ENCODE data around the gene PLCH1.
A peak's percentile ranks its signal among the peaks of the same experiment; 100 is the strongest.
"Not testable (repeated sequence)": the region's sequence is repeated elsewhere in the genome, so short reads cannot be mapped to it uniquely, and the experiment has no call there.

The PLCH1 gene

GRCh38 chr3:155640098-155640497, 104.8 kb downstream of the PLCH1 start:
- DNase-seq, result no peak

- no peak for DNase-seq
Observed at GRCh38 chr3:155639462-155640055, 105.3 kb downstream of the PLCH1 start.

GRCh38 chr3:155638461-155638860, 106.4 kb downstream of the PLCH1 start:
- DNase-seq, result not testable (repeated sequence)

GRCh38 chr3:155637567-155637966, 107.3 kb downstream of the PLCH1 start:
- DNase-seq, result no peak

- DNase-seq, result no peak
Observed at GRCh38 chr3:155635056-155635455, 109.8 kb downstream of the PLCH1 start.

GRCh38 chr3:155634121-155634719, 110.7 kb downstream of the PLCH1 start:
- no peak for DNase-seq

- peak; percentile 32 for DNase-seq
Observed at GRCh38 chr3:155631323-155632019, 113.4 kb downstream of the PLCH1 start.

- no peak for DNase-seq
Observed at GRCh38 chr3:155629556-155629955, 115.3 kb downstream of the PLCH1 start.

- no peak for DNase-seq
Observed at GRCh38 chr3:155629056-155629455, 115.8 kb downstream of the PLCH1 start.

- not testable (repeated sequence) for DNase-seq
Observed at GRCh38 chr3:155622647-155623046, 122.2 kb downstream of the PLCH1 start.

- not testable (repeated sequence) for DNase-seq
Observed at GRCh38 chr3:155620552-155620951, 124.3 kb downstream of the PLCH1 start.

- DNase-seq, result no peak
Observed at GRCh38 chr3:155619118-155619915, 125.6 kb downstream of the PLCH1 start.

GRCh38 chr3:155618543-155618942, 126.3 kb downstream of the PLCH1 start:
- no peak for DNase-seq

- no peak for DNase-seq
Observed at GRCh38 chr3:155617346-155617925, 127.4 kb downstream of the PLCH1 start.

GRCh38 chr3:155615141-155615540, 129.7 kb downstream of the PLCH1 start:
- not testable (repeated sequence) for DNase-seq

- DNase-seq, result not testable (repeated sequence)
Observed at GRCh38 chr3:155614410-155614809, 130.5 kb downstream of the PLCH1 start.

- DNase-seq, result no peak
Observed at GRCh38 chr3:155611456-155611855, 133.4 kb downstream of the PLCH1 start.

GRCh38 chr3:155609586-155609985, 135.3 kb downstream of the PLCH1 start:
- DNase-seq, result no peak

- DNase-seq, result no peak
Observed at GRCh38 chr3:155608228-155608920, 136.5 kb downstream of the PLCH1 start.

- no peak for DNase-seq
Observed at GRCh38 chr3:155607761-155608160, 137.1 kb downstream of the PLCH1 start.

GRCh38 chr3:155605571-155605970, 139.3 kb downstream of the PLCH1 start:
- DNase-seq, result no peak

- no peak for DNase-seq
Observed at GRCh38 chr3:155604967-155605366, 139.9 kb downstream of the PLCH1 start.

All from NCI-H226 (cell line).